ENCODE results near the gene BRD4. TPM values are rescaled to one million over a fixed set of nuclear protein-coding genes. Genes with fewer than 3 reads are reported as not detected.

BRD4 gene
- total and polyA plus RNA-seq, 2 of the 13 experiments (the other 11 are each of a cell fraction or from before 2014, with no cell fraction given) = 10.5 to 11.4 TPM

GRCh38 chr19:15287496-15287895 is 44.8 kb downstream of the BRD4 start:
- CTCF ChIA-PET (ENCODE audit: low intra/inter-chr PET ratio, low total read pairs) = no interaction called here
- WGBS (ENCODE audit: low lambda C conversion rate) = 96% methylated on average over 10 of the region's 10 CpGs
- BruUV-seq (replicated peaks) = no TSS peak
- H3K9me3 ChIP-seq (ENCODE audit: low read length) = no peaks in the 10 kb centered on the region
- peaks cover 81% of the 10 kb centered on the region for H4K20me1 ChIP-seq (ENCODE audit: insufficient read depth, low read length)
- no peak overlapping the region for H3K4me3 ChIP-seq (replicated peaks in 1 of 3; ENCODE audit: insufficient read depth in 1 of 3, low read depth in 2 of 3, low read length in 3 of 3)
- TF ChIP-seq GTF3A (CRISPR knock-in tag; conservative IDR thresholded peaks at IDR 0.05) (no peak), ZNF512B (CRISPR knock-in tag; IDR thresholded peaks at IDR 0.05; ENCODE audit: borderline replicate concordance) (no peak)
- POLR2A ChIA-PET = interaction anchor here (2.1 kb wide), 1 partner anchor 10 kb away, joined by 8 read pairs; no protein-coding TSS in a partner anchor
- H3K9ac ChIP-seq (ENCODE audit: insufficient read depth, low read depth, low read length) = no peak overlapping the region
- in situ Hi-C loops (cut with HindIII; ENCODE audit: extremely low pct_ligation_motif_present, low pct_unique_long_range_greater_than_20kb) = no loop called here
- H3K36me3 ChIP-seq (replicated peaks in 1 of 2; ENCODE audit: control insufficient read depth in 1 of 2, insufficient read depth in 2 of 2, low read length in 2 of 2) = no peaks in the 10 kb centered on the region; a peak in 1 of 5 replicates
- intact Hi-C loops (cut with micrococcal nuclease; ENCODE audit: unreplicated experiment) = loop anchor here (10.0 kb wide), 1 partner anchor 87 kb away; the partner anchor contains the start of gene AKAP8
- peaks cover 95% of the 10 kb centered on the region for H3K4me1 ChIP-seq (ENCODE audit: insufficient read depth, low read length)
- H3K27ac ChIP-seq (ENCODE audit: extremely low read length, insufficient read depth, low read length) = no peak overlapping the region
- H3K4me2 ChIP-seq (ENCODE audit: low read depth, low read length) = no peak overlapping the region
- no peak for FAIRE-seq
- no peak overlapping the region for H2AFZ ChIP-seq (ENCODE audit: low read length)
- no peak for ATAC-seq
- H3K79me2 ChIP-seq (ENCODE audit: insufficient read depth, low read length) = peaks cover 99% of the 10 kb centered on the region
- no peaks in the 10 kb centered on the region for H3K27me3 ChIP-seq (ENCODE audit: control insufficient read depth in 1 of 2, insufficient read depth in 2 of 2, low read length in 2 of 2)
- DNase-seq (ENCODE audit: low spot score) = no peak

GRCh38 chr19:15286688-15287365 is 45.5 kb downstream of the BRD4 start:
- Histone ChIP-seq H3K27me3 (ENCODE audit: control insufficient read depth in 1 of 2, insufficient read depth in 2 of 2, low read length in 2 of 2) (no peaks in the 10 kb centered on the region), H3K36me3 (replicated peaks in 1 of 2; ENCODE audit: control insufficient read depth in 1 of 2, insufficient read depth in 2 of 2, low read length in 2 of 2) (no peaks in the 10 kb centered on the region; a peak in 1 of 5 replicates), H3K9ac (ENCODE audit: insufficient read depth, low read depth, low read length) (no peak overlapping the region), H3K4me3 (replicated peaks in 1 of 3; ENCODE audit: insufficient read depth in 1 of 3, low read depth in 2 of 3, low read length in 3 of 3) (no peak overlapping the region), H3K9me3 (ENCODE audit: low read length) (no peaks in the 10 kb centered on the region), H4K20me1 (ENCODE audit: insufficient read depth, low read length) (peaks cover 87% of the 10 kb centered on the region), H2AFZ (ENCODE audit: low read length) (no peak overlapping the region), H3K4me1 (ENCODE audit: insufficient read depth, low read length) (peaks cover 97% of the 10 kb centered on the region), H3K79me2 (ENCODE audit: insufficient read depth, low read length) (peaks cover 100% of the 10 kb centered on the region), H3K27ac (ENCODE audit: extremely low read length, insufficient read depth, low read length) (no peak overlapping the region), H3K4me2 (ENCODE audit: low read depth, low read length) (no peak overlapping the region)
- BruUV-seq (replicated peaks) = no TSS peak
- DNase-seq (ENCODE audit: low spot score) (no peak), ATAC-seq (no peak), FAIRE-seq (no peak)
- WGBS (ENCODE audit: low lambda C conversion rate) = 77% methylated on average over 4 of the region's 4 CpGs
- in situ Hi-C loops (cut with HindIII; ENCODE audit: extremely low pct_ligation_motif_present, low pct_unique_long_range_greater_than_20kb) = no loop called here
- intact Hi-C loops (cut with micrococcal nuclease; ENCODE audit: unreplicated experiment) = loop anchor here (10.0 kb wide), 1 partner anchor 88 kb away; the partner anchor contains the start of gene AKAP8
- CTCF ChIA-PET (ENCODE audit: low intra/inter-chr PET ratio, low total read pairs) = no interaction called here
- POLR2A ChIA-PET = no interaction called here
- TF ChIP-seq SUZ12 (IDR thresholded peaks at IDR 0.05; ENCODE audit: low read depth, low read length) (no peak), ZBTB44 (CRISPR knock-in tag; IDR thresholded peaks at IDR 0.05) (no peak)
